ENCODE data around the gene THBS1.

The THBS1 gene

GRCh38 chr15:39583596-39584265, 2.9 kb downstream of the THBS1 start:
- TF ChIP-seq CTCF (IDR thresholded peaks at IDR 0.05; ENCODE audit: low read depth, low read length), result peak; percentile 49
- peak; percentile 72 to 84 for DNase-seq (ENCODE audit: low read depth in 2 of 2)
- H3K4me3 ChIP-seq (replicated peaks in 1 of 2; ENCODE audit: low read depth in 2 of 2, low read length in 2 of 2), result peak overlapping the region; percentile 75 to 80

- H3K4me3 ChIP-seq (replicated peaks in 1 of 2; ENCODE audit: low read depth in 2 of 2, low read length in 2 of 2), result peak overlapping the region; percentile 75 to 80
- no peak for DNase-seq (ENCODE audit: low read depth in 2 of 2)
- no peak for TF ChIP-seq CTCF (IDR thresholded peaks at IDR 0.05; ENCODE audit: low read depth, low read length)
These were observed 3.4 kb downstream of the THBS1 start for GRCh38 chr15:39584266-39584659.

GRCh38 chr15:39584662-39585388, 3.9 kb downstream of the THBS1 start:
- H3K4me3 ChIP-seq (replicated peaks in 1 of 2; ENCODE audit: low read depth in 2 of 2, low read length in 2 of 2), result peak overlapping the region in 1 of 2 donors; percentile 80
- DNase-seq (ENCODE audit: low read depth in 2 of 2), result peak; percentile 26 to 58
- TF ChIP-seq CTCF (IDR thresholded peaks at IDR 0.05; ENCODE audit: low read depth, low read length), result no peak

- peak overlapping the region in 1 of 2 donors; percentile 19 for H3K4me3 ChIP-seq (replicated peaks in 1 of 2; ENCODE audit: low read depth in 2 of 2, low read length in 2 of 2)
- no peak for TF ChIP-seq CTCF (IDR thresholded peaks at IDR 0.05; ENCODE audit: low read depth, low read length)
- peak in 1 of 2 donors; percentile 72 for DNase-seq (ENCODE audit: low read depth in 2 of 2)
These were observed 4.5 kb downstream of the THBS1 start for GRCh38 chr15:39585389-39585841.

GRCh38 chr15:39585871-39586301, 5.0 kb downstream of the THBS1 start:
- TF ChIP-seq CTCF (IDR thresholded peaks at IDR 0.05; ENCODE audit: low read depth, low read length), result no peak
- peak in 1 of 2 donors; percentile 64 for DNase-seq (ENCODE audit: low read depth in 2 of 2)
- H3K4me3 ChIP-seq (replicated peaks in 1 of 2; ENCODE audit: low read depth in 2 of 2, low read length in 2 of 2), result no peak overlapping the region

- peak; percentile 80 to 86 for DNase-seq (ENCODE audit: low read depth in 2 of 2)
- no peak overlapping the region for H3K4me3 ChIP-seq (replicated peaks in 1 of 2; ENCODE audit: low read depth in 2 of 2, low read length in 2 of 2)
- no peak for TF ChIP-seq CTCF (IDR thresholded peaks at IDR 0.05; ENCODE audit: low read depth, low read length)
These were observed 5.7 kb downstream of the THBS1 start for GRCh38 chr15:39586387-39587095.
